ENCODE results near the gene MRPL36.
A peak's percentile ranks its signal among the peaks of the same experiment; 100 is the strongest.
"Not testable (repeated sequence)": the region's sequence is repeated elsewhere in the genome, so short reads cannot be mapped to it uniquely, and the experiment has no call there.

The MRPL36 gene

GRCh38 chr5:1799602-1800471 is at the start of gene MRPL36:
TSS of gene MRPL36 (minus strand) at chr5:1799837. CDS start at chr5:1798935, 902 bp downstream.
- TF ChIP-seq GATA1 (IDR thresholded peaks at IDR 0.05; ENCODE audit: low read depth, low read length) = no peak
- peak; percentile 88 for TF ChIP-seq POLR2A (IDR thresholded peaks at IDR 0.05; ENCODE audit: low read length)
- peak; percentile 95 to 96 for DNase-seq

- DNase-seq = no peak
- TF ChIP-seq GATA1 (IDR thresholded peaks at IDR 0.05; ENCODE audit: low read depth, low read length) (no peak), POLR2A (IDR thresholded peaks at IDR 0.05; ENCODE audit: low read length) (no peak)
These were observed 48.0 kb upstream of the MRPL36 start for GRCh38 chr5:1847611-1848010.

DNA sequence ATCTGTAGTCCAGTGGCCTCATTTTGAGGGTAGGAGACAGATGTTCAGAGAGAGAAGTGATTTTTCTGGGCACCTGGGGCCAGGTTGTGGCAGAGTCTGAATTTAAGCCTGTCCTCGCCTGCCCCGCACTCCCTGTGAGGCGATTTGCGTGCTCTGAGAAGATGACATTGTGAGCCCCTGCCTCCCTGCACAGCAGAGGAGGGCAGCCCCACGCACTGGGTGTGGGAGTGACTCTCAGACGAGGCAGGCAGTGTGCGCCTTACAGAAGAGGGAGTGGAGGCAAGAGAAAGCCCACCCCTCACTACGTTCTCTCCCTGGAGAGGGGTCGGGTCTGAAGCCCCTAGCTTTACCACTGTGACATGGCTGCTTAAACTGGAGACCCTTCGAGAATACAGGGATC is 47.4 kb upstream of the MRPL36 start:
- no peak for TF ChIP-seq POLR2A (IDR thresholded peaks at IDR 0.05; ENCODE audit: low read length)
- TF ChIP-seq GATA1 (IDR thresholded peaks at IDR 0.05; ENCODE audit: low read depth, low read length) = no peak

DNA sequence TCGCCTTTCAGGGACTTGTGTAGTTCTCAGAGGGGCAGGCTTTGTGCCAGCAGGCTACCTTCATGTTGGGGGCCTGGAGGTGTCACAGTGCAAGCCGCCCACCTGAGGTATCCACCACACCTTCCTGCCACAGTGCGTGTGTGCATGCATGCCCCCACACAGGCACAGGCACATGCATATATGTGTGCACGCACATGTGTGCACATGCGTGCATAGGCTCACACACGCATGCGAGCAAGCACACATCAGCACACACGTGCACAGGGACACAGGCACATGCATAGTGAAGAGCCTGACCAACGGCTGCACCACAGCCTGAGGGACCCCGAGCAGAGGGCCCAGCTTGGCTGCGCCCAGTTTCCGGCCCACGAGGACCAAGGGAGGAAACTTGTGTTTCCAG is 46.9 kb upstream of the MRPL36 start:
- DNase-seq = no peak
- TF ChIP-seq POLR2A (IDR thresholded peaks at IDR 0.05; ENCODE audit: low read length) (no peak), GATA1 (IDR thresholded peaks at IDR 0.05; ENCODE audit: low read depth, low read length) (no peak)

More for the DNA sequence above, 47.4 kb upstream of the MRPL36 start:
- DNase-seq = no peak

DNA sequence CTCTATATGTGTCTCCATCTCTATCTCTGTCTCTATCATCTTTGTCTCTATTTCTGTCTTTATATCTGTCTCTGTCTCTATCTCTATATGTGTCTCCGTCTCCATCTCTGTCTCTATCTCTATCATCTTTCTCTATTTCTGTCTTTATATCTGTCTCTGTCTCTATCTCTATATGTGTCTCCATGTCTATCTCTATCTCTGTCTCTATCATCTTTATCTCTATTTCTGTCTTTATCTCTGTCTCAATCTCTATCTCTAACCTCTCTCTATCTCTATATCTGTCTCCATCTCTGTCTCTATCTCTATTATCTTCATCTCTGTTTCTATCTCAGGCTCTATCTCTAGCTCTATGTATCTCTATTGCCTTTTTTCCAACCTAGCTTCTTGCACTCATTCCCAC is 46.1 kb upstream of the MRPL36 start:
- no peak for TF ChIP-seq GATA1 (IDR thresholded peaks at IDR 0.05; ENCODE audit: low read depth, low read length)
- TF ChIP-seq POLR2A (IDR thresholded peaks at IDR 0.05; ENCODE audit: low read length) = no peak
- DNase-seq = no peak

DNA sequence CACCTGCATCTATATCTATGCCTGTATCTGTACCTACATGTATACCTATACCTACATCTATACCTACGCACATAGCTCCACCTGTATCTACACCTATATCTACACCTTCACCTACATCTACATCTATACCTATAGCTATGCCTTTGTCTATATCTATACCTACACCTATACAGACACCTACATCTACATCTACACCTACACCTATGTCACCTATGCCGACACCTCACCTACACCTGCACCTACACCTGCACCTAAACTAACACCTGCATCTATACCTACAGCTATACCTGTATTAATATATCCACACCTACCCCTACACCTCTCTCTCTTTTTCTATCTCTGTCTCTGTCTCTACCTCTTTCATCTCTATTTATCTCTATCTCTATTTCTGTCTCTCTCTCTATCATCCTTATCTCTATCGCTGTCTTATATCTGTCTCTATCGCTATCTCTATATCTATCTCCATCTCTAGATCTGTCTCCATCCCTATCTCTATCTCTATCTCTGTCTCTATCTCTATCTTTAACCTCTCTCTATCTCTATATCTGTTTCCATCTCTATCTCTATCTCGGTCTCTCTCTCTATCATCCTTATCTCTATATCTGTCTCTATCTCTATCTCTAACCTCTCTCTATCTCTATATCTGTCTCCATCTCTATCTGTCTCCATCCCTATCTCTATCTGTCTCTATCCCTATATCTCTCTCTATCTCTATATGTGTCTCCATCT is 45.2 kb upstream of the MRPL36 start:
- TF ChIP-seq POLR2A (IDR thresholded peaks at IDR 0.05; ENCODE audit: low read length) (no peak), GATA1 (IDR thresholded peaks at IDR 0.05; ENCODE audit: low read depth, low read length) (no peak)
- DNase-seq = no peak

DNA sequence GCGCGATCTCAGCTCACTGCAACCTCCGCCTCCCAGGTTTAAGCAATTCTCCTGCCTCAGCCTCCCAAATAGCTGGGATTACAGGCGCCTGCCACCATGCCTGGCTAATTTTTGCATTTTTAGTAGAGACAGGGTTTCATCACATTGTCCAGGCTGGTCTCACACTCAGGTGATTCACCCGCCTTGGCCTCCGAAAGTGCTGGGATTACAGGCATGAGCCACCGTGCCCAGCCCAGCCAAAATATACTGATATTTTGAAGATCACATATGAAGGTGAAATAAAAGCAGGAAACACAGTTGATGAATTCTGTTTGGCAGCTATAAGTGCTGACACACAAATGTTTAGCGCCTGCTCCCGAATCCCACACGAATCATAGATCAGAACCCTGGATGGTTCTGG is 44.1 kb upstream of the MRPL36 start:
- not testable (repeated sequence) for DNase-seq

- no peak for TF ChIP-seq GATA1 (IDR thresholded peaks at IDR 0.05; ENCODE audit: low read depth, low read length)
- TF ChIP-seq POLR2A (IDR thresholded peaks at IDR 0.05; ENCODE audit: low read length) = no peak
These were observed 42.6 kb upstream of the MRPL36 start for GRCh38 chr5:1842004-1842819.

DNA sequence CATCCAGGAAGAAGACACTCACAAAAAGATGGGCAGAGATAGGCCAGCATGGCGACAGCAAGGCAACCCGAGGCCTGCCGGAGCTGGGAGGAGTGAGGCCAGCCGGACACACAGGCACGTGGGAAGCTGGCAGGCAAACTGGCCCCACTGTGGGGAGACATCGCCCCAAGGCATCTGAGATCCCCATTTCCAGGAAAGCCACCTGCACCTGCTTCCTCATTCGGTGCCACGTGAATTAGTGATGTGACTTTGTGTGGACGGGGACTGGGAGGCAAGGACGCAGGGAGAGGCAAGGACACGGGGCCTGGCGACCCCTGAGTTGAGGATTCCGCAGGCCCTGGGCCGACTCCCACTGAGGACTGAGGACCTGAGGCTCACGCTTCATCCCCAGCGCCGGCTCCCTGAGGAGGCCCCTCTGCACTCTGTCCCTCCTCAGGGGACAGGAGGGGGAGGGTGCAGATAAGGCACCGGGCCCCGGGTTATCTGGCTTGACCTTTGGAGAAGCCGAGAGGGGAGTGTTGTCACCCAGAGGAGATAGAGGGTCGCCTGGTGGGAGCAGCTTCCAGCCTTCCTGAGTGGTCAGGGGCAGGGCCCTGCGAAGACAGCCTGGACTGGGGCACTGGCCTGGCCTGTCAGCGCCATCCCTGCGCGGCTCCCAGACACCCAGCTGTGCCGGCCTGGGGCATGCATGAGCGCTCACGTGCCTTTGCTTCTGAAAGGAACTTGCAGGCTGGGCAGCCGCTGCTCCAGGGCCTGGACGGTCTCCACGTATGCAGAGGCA is 41.3 kb upstream of the MRPL36 start:
- TF ChIP-seq POLR2A (IDR thresholded peaks at IDR 0.05; ENCODE audit: low read length) = no peak
- no peak for TF ChIP-seq GATA1 (IDR thresholded peaks at IDR 0.05; ENCODE audit: low read depth, low read length)
- no peak for DNase-seq

More at GRCh38 chr5:1842004-1842819, 42.6 kb upstream of the MRPL36 start:
- no peak for DNase-seq

DNA sequence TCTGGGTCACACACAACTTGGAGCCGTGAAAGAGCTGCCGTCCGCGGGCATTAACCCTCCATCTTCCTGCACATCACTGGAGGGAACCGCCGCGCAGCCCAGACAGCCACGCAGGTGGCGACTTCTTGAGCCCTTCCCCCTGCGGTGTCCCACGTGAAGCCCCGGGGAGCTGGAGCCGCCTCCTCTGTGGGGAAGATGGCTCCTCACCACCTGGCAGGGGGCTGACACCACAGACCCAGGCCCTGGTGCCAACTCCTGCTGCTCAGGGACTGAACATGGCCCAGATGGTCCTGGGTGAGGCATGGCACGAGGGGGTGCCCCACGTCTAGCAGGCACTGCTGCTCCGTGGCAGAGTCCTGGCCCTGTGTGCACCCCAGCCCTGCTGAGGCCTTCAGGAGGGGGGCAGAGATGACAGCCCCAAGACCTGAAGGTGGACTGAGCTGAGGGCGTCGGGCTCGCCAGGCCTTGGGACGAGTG is 40.5 kb upstream of the MRPL36 start:
- TF ChIP-seq GATA1 (IDR thresholded peaks at IDR 0.05; ENCODE audit: low read depth, low read length) (no peak), POLR2A (IDR thresholded peaks at IDR 0.05; ENCODE audit: low read length) (no peak)
- DNase-seq = no peak

DNA sequence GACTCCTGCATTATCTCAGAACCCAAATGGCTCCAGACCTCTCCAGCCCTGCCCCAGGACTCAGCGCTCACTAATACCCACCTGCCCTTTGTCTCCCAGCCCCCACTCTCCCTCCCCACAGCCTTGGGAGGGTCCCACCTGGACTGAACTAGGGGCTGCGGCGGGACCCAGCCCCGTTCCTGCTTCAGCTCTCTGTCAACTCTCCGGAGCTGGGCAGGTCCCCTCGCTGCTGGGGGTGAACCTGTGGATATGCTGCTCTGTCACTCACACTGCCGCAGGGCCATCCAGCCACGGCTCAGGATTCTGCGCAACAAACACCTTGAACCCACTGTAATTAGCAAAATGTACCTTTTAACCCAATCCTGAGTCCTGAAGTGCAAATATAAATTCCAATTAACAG is 38.4 kb upstream of the MRPL36 start:
- no peak for TF ChIP-seq POLR2A (IDR thresholded peaks at IDR 0.05; ENCODE audit: low read length)
- no peak for TF ChIP-seq GATA1 (IDR thresholded peaks at IDR 0.05; ENCODE audit: low read depth, low read length)
- DNase-seq = no peak

DNA sequence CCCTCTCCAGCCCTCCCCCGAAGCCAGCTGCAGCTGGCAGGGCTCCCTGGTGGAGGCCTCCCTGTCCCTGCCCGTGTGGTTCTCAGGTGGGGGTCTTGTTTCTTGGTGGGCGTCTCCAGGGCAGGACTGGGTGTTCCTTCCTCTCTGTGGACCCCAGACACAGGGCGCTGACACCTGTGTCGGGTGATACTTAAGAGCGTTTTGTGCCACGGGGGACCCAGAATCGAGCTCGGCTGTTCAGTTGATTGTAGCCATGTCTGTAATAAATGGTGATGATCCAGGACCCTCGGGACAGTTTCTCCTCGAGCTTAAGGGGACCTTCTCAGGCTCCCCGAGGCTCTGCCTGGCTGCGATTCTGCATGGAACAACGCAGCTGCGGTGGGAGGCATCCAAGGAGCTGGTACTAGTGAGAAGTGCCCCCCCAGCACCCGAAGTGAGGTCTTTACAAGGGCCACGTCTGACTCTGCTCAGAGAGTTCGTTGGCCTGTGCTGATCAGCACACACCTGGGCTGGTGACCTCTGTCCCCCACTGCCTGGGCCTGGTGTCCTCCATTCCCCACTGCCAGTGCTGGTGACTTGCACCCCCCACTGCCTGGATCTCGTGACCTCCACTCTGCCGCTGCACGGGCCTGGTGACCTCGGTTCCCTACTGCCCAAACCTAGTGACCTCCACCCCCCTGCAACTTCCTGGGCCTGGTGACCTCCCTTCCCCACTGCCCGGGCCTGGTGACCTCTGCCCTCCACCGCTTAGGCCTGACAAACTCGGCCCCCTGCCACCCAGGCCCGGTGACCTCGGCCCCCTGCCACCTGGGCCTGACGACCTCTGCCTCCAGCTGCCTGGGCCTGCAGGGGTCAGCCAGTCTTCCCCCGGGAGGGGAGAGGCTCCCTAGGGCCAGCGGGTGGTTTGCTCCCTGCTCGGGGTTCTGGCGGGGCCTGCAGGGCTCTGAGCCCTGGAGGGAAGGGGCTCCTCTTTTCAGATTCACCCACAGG is 37.5 kb upstream of the MRPL36 start:
- TF ChIP-seq GATA1 (IDR thresholded peaks at IDR 0.05; ENCODE audit: low read depth, low read length) = no peak
- TF ChIP-seq POLR2A (IDR thresholded peaks at IDR 0.05; ENCODE audit: low read length) = no peak
- no peak for DNase-seq

Data from erythroblast (primary cell).